DND-41 (cell line): Measurements from ENCODE around the gene TMPRSS9.

ENCODE experiments used
- CTCF ChIP-seq: IDR thresholded peaks from 2 replicates; pipeline ENCODE4 v1.5.1; 2012; ENCODE audit warnings: borderline replicate concordance, low read length, moderate library complexity, mild to moderate bottlenecking; ENCODE audit not compliant: poor library complexity, severe bottlenecking; ENCODE audit errors: extremely low read depth
- EZH2 ChIP-seq: IDR thresholded peaks from 3 replicates; pipeline ENCODE4 v1.6.1; 2012; ENCODE audit warnings: borderline replicate concordance, low read depth, mild to moderate bottlenecking, moderate library complexity, low read length, inconsistent platforms; ENCODE audit not compliant: severe bottlenecking

GRCh38 chr19:2454199-2454961 is 94.3 kb downstream of the TMPRSS9 start:
- TF ChIP-seq EZH2 (no peak), CTCF (no peak)
